Endothelial cell of umbilical vein (primary cell): ENCODE data around the gene TDRKH. TPM values are rescaled to one million over a fixed set of nuclear protein-coding genes. Genes with fewer than 3 reads are reported as not detected.

ENCODE experiments used
- BruUV-seq: library from RNA; stranded (reverse); fragments of 400-500 nt; replicated peaks from 2 replicates; lab custom pipeline; 2021; lab: Mats Ljungman, UMichigan
- CTCF ChIA-PET: fragments of 300-600, 350-600 bp; sonication (Branson Sonifier 250); formaldehyde crosslinking; loops from one replicate; lab custom pipeline; 2021; ENCODE audit warnings: antibody characterized with exemption, inconsistent platforms; lab: Charles Lee
- POLR2A ChIA-PET: fragments of 300-600, 350-600 bp; sonication (Branson Sonifier 250); formaldehyde crosslinking; loops from one replicate; lab custom pipeline; 2021; ENCODE audit warnings: antibody characterized with exemption, inconsistent platforms; lab: Charles Lee
- DNase-seq: peaks from one replicate; pipeline ENCODE4 v3.0.0-alpha.2; 2011; ENCODE audit warnings: low read depth, low spot score
- FAIRE-seq: peaks from 2 replicates; lab custom pipeline; 2011; peaks lifted over from hg19 to GRCh38; lab: Jason Lieb, UNC
- H2AFZ ChIP-seq: 2 replicates; pipeline ENCODE4 v1.6.0; 2012; ENCODE audit warnings: low read depth, low read length, control low read depth, inconsistent platforms
- H3K27ac ChIP-seq: 2 replicates; pipeline ENCODE4 v1.5.1; 2011; ENCODE audit warnings: low read depth, mild to moderate bottlenecking, control low read depth, low read length, moderate library complexity; ENCODE audit not compliant: insufficient read depth
- H3K27me3 ChIP-seq, 2 experiments: 2 replicates each; pipeline versions ENCODE4 v1.6.0 to v1.6.1; 2011; ENCODE audit warnings: low read length in 2 of 2, mixed read lengths in 1 of 2; ENCODE audit not compliant: control insufficient read depth in 2 of 2, insufficient read depth in 2 of 2
- H3K36me3 ChIP-seq, 2 experiments: 2 replicates in 1 of 2; 3 replicates in 1 of 2; pipeline ENCODE4 v1.5.1; 2011; ENCODE audit warnings: low read length in 2 of 2, mild to moderate bottlenecking in 1 of 2, moderate library complexity in 1 of 2; ENCODE audit not compliant: control insufficient read depth in 2 of 2, insufficient read depth in 2 of 2; ENCODE audit errors: extremely low read depth in 1 of 2
- H3K4me1 ChIP-seq: 3 replicates; pipeline ENCODE4 v1.5.1; 2011; ENCODE audit warnings: mild to moderate bottlenecking, low read length; ENCODE audit not compliant: control insufficient read depth, insufficient read depth; ENCODE audit errors: extremely low read depth
- H3K4me2 ChIP-seq: 2 replicates; pipeline ENCODE4 v1.6.1; 2011; ENCODE audit warnings: low read length, control low read depth, mixed read lengths; ENCODE audit not compliant: insufficient read depth
- H3K4me3 ChIP-seq, 3 experiments: fragments of 200-600 bp in 1 of 3; sonication (generic), shearing (Covaris generic) in 1 of 3; replicated peaks in 1 of 3; 2 replicates each; pipeline ENCODE4 v1.5.1; 2011 to 2016; ENCODE audit warnings: control low read depth in 3 of 3, low read length in 3 of 3, mild to moderate bottlenecking in 2 of 3, inconsistent platforms in 1 of 3, low read depth in 1 of 3, moderate library complexity in 1 of 3; ENCODE audit not compliant: insufficient read depth in 1 of 3
- H3K79me2 ChIP-seq: 2 replicates; pipeline ENCODE4 v1.6.0; 2012; ENCODE audit warnings: low read length, inconsistent platforms; ENCODE audit not compliant: control insufficient read depth, insufficient read depth
- H3K9ac ChIP-seq: replicated peaks from 2 replicates; pipeline ENCODE3; 2011; ENCODE audit warnings: low read length, control low read depth; ENCODE audit not compliant: insufficient read depth; ENCODE audit errors: extremely low read depth
- H3K9me1 ChIP-seq: replicated peaks from 3 replicates; pipeline ENCODE4 v1.6.0; 2011; ENCODE audit warnings: mild to moderate bottlenecking, low read length; ENCODE audit not compliant: control insufficient read depth, insufficient read depth; ENCODE audit errors: extremely low read depth
- H3K9me3 ChIP-seq: replicated peaks from 2 replicates; pipeline ENCODE4 v1.5.1; 2012; ENCODE audit warnings: low read length, inconsistent platforms; ENCODE audit not compliant: control insufficient read depth, insufficient read depth
- H4K20me1 ChIP-seq: replicated peaks from 2 replicates; pipeline ENCODE3; 2011; ENCODE audit warnings: mild to moderate bottlenecking, low read length; ENCODE audit not compliant: control insufficient read depth, insufficient read depth; ENCODE audit errors: extremely low read depth
- CTCF ChIP-seq, 2 donors: IDR thresholded peaks; 1 replicate in 1 of 2; 2 replicates in 1 of 2; pipeline ENCODE4 v1.5.1; 2011; ENCODE audit warnings: low read length in 2 of 2, mild to moderate bottlenecking in 2 of 2, moderate library complexity in 2 of 2, control low read depth in 1 of 2, inconsistent platforms in 1 of 2, low read depth in 1 of 2; ENCODE audit not compliant: insufficient read depth in 1 of 2; ENCODE audit errors: extremely low read depth in 1 of 2
- EZH2 ChIP-seq: IDR thresholded peaks from 2 replicates; pipeline ENCODE4 v1.6.1; 2012; ENCODE audit warnings: borderline replicate concordance, low read depth, mild to moderate bottlenecking, moderate library complexity, low read length, inconsistent platforms; ENCODE audit not compliant: severe bottlenecking
- FOS ChIP-seq: IDR thresholded peaks from 2 replicates; pipeline ENCODE4 v1.6.1; 2011; ENCODE audit warnings: mild to moderate bottlenecking, low read length, moderate library complexity, borderline replicate concordance; ENCODE audit not compliant: insufficient read depth
- GATA2 ChIP-seq: IDR thresholded peaks from 2 replicates; pipeline ENCODE4 v1.7.0; 2011; ENCODE audit warnings: low read depth, mild to moderate bottlenecking, moderate library complexity, mixed read lengths, low read length; ENCODE audit not compliant: insufficient read length, insufficient read depth
- JUN ChIP-seq: IDR thresholded peaks from 2 replicates; pipeline ENCODE4 v1.6.1; 2011; ENCODE audit warnings: borderline replicate concordance, low read depth; ENCODE audit not compliant: insufficient read length, insufficient read depth
- MAX ChIP-seq: IDR thresholded peaks from 2 replicates; pipeline ENCODE4 v1.6.1; 2011; ENCODE audit not compliant: insufficient read depth, insufficient read length
- MYC ChIP-seq: IDR thresholded peaks from one replicate; pipeline ENCODE4 v1.6.1; 2011; ENCODE audit warnings: mild to moderate bottlenecking, low read depth, low read length
- POLR2A ChIP-seq: IDR thresholded peaks from 2 replicates; pipeline ENCODE4 v1.6.1; 2012; ENCODE audit warnings: low read depth, mild to moderate bottlenecking, control low read depth, low read length
- POLR2AphosphoS5 ChIP-seq: IDR thresholded peaks from 2 replicates; pipeline ENCODE4 v1.6.1; 2012; ENCODE audit warnings: low read depth, mild to moderate bottlenecking, control low read depth, low read length, moderate library complexity; ENCODE audit not compliant: insufficient read depth
- dilution Hi-C: fragments of 300-500 bp; cut with MboI; formaldehyde crosslinking; loops from one replicate; pipeline ENCODE4 v1.15.0; 2019; ENCODE audit warnings: low sequenced_read_pairs; ENCODE audit not compliant: extremely low pct_ligation_motif_present
- intact Hi-C: fragments of 100-400 bp; cut with micrococcal nuclease; formaldehyde crosslinking; loops from one replicate; pipeline ENCODE4 v1.10.0; 2022
- polyA plus RNA-seq, 4 experiments: library from polyadenylated mRNA; depleted of rRNA in 3 of 4; stranded (reverse) in 3 of 4; unstranded in 1 of 4; fragments of >200 nt; gene quantifications; 2 replicates each; pipeline versions ENCODE4 v1.2.1 to v1.2.3, GENCODE V29; 2011 to 2012; ENCODE audit warnings: missing spikeins in 1 of 4
- total RNA-seq: library from RNA; stranded (reverse); gene quantifications from 2 replicates; pipeline ENCODE4 v1.2.3, GENCODE V29; 2021

TDRKH gene
- total and polyA plus RNA-seq, 2 donors (not counting 3 experiments of a cell fraction or from before 2014, with no cell fraction given): 3.9 to 9.6 TPM

GRCh38 chr1:151776665-151777062, 13.6 kb downstream of the TDRKH start:
- dilution Hi-C loops: no loop called here
- Histone ChIP-seq H3K4me3 (no peak overlapping the region), H3K4me2 (no peak overlapping the region), H3K27me3 (no peaks in the 10 kb centered on the region), H3K4me1 (no peaks in the 10 kb centered on the region), H3K9me1 (no peaks in the 10 kb centered on the region), H3K36me3 (no peaks in the 10 kb centered on the region), H3K79me2 (no peaks in the 10 kb centered on the region), H3K27ac (no peak overlapping the region), H2AFZ (no peak overlapping the region), H3K9ac (no peak overlapping the region), H4K20me1 (no peaks in the 10 kb centered on the region), H3K9me3 (no peaks in the 10 kb centered on the region)
- ChIA-PET CTCF (interaction anchor here (1.2 to 1.7 kb wide), 2 partner anchors 13 to 31 kb away, joined by 3 to 6 read pairs; no protein-coding TSS in a partner anchor), POLR2A (no interaction called here)
- DNase-seq (no peak), FAIRE-seq (no peak)
- BruUV-seq: no TSS peak
- TF ChIP-seq MAX: no peak
- intact Hi-C loops: no loop called here

GRCh38 chr1:151775894-151776664, 14.2 kb downstream of the TDRKH start:
- no peak overlapping the region for H3K4me2 ChIP-seq
- no peak overlapping the region for H3K27ac ChIP-seq
- H3K9me3 ChIP-seq: no peaks in the 10 kb centered on the region
- DNase-seq: no peak
- no peak overlapping the region for H2AFZ ChIP-seq
- ChIA-PET POLR2A (no interaction called here), CTCF (interaction anchor here (1.2 to 1.7 kb wide), 2 partner anchors 13 to 31 kb away, joined by 3 to 6 read pairs; no protein-coding TSS in a partner anchor)
- TF ChIP-seq POLR2AphosphoS5 (no peak), MYC (no peak), GATA2 (no peak), POLR2A (no peak), FOS (no peak), CTCF (IDR thresholded peaks at IDR 0.05; ENCODE audit: extremely low read depth in 1 of 2, insufficient read depth in 1 of 2, low read depth in 1 of 2, low read length in 2 of 2) (no peak), JUN (no peak), MAX (no peak), EZH2 (no peak)
- no peak overlapping the region for H3K9ac ChIP-seq
- no TSS peak for BruUV-seq
- no peaks in the 10 kb centered on the region for H3K4me1 ChIP-seq
- H3K9me1 ChIP-seq: no peaks in the 10 kb centered on the region
- no peak for FAIRE-seq
- no peak overlapping the region for H3K4me3 ChIP-seq
- no peaks in the 10 kb centered on the region for H3K27me3 ChIP-seq
- intact Hi-C loops (no loop called here), dilution Hi-C loops (no loop called here)
- no peaks in the 10 kb centered on the region for H3K36me3 ChIP-seq
- no peaks in the 10 kb centered on the region for H3K79me2 ChIP-seq
- no peaks in the 10 kb centered on the region for H4K20me1 ChIP-seq
